ENCODE measurements around the gene NAXD.
"Not testable (repeated sequence)": the region's sequence is repeated elsewhere in the genome, so short reads cannot be mapped to it uniquely, and the experiment has no call there.

The NAXD gene

DNA sequence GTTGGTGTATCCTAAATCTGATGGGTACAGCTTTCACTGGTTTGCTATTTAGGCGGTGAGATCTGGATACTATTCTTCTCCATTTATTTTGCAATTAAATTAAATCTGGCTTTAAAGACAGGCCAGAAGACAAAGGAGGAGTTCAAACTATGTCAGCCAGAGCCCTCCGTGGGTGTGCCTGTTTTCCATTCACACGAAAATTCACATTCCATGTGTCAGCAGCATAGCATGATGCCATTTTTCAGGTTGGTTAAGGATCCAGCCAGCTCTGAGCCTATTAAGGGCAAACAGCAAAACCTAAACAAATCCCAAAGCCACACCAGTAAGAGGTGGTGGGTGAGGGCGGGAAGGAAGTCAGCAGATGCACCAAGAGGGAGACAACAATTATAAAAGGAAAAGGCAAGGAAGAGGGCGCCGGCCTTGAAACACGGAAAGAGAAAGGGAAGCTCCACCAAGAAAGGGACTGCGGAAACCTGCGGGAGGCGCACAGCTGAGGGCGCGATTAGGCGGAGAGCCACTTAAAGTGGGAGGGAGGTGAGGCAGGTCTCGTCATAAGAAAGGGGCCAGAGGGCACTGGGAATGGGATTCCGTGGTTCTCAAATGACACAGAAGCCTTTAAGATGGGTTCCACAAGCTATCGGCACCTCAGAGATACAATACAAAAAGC, 47.6 kb downstream of the NAXD start:
- DNase-seq (ENCODE audit: low read depth, low spot score), result no peak

DNA sequence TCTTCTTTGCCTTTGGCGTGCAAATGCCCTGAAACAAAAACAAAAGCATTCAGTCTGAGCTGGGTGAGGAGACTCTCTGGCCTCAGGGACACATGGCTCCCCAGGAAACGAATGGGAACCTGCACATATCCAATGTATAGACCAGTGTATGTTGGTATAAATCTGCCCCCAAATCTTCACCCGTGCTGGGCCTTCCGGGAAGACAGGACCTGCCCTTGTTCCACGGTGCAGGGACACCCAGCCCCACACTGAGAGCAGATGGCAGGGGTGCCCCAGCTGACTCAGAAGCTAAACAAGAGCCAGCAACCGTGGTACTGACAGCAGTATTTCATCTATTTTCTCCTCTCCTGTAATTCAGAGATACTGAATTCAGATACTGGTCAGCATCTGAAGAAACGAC, 48.1 kb downstream of the NAXD start:
- DNase-seq (ENCODE audit: low read depth, low spot score), result no peak

DNA sequence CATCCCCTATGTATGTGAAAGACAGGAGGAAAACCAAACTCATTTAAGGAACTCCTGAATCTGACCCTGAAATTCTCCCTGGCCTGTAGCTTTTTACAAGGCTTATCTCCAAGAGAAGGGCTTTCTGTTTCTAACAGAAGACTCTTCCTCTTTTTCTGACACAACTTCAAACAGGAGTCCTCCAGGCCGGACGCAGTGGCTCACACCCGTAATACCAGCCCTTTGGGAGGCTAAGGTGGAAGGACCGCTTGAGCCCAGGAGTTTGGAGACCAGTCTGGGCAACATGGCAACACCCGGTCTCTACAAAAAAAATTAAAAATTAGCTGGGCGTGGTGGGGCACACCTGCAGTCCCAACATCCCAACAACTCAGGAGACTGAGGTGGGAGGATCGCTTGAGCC, 48.7 kb downstream of the NAXD start:
- DNase-seq (ENCODE audit: low read depth, low spot score), result no peak

DNA sequence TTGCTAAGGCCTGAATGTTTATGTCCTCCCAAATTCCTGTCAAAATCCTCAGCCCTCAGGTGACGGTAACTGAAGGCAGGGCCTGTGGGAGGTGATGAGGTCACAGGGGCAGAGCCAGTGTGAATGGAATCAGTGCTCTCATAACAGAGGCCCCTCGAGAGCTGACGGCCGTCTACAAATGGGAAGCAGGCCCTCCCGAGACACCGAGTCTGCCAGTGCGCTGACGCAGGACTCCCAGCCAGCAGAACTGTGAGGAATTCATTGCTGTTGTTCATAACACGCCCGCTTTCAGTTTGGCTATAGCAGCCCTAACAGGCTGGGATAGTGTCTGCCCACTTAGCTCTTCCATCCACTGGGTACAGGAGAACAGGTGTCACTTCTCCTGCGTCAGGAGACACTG, 49.3 kb downstream of the NAXD start:
- no peak for DNase-seq (ENCODE audit: low read depth, low spot score)

DNA sequence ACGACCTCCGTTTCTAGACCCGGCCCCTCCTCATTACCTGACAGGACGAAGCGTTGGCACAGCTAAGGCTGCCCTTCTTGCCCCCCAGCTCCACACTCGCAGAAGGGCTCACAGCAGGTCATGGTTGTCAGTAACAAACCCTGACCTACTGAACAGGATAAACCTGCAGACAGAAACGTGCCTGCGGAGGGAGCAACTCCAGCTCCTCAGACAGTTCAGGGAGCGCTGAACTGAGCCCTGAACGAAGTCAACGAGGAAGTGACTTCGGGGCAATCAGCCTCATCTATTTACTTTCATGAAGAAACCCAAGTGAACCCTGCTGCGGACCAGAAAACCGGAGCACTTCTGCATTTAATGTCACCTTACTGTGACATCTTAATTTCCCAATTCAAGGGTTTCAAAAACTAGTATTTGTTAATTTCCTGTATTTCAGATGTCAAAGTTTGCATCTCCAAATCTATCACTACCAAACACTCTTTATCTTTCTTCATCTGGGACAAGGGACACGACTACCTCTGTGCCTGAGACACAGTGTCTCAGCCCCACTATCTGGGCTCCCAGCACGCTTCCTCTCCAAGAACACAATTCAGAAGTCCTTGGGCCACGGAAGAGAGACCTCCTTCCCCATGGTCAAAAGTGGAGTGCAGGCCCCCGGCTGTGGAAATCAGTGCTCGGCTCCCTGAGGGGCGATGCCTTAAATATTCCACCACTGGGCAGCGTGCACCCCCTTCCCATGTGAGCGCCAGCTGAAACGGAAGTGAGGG, 50.3 kb downstream of the NAXD start:
- DNase-seq (ENCODE audit: low read depth, low spot score), result no peak

DNA sequence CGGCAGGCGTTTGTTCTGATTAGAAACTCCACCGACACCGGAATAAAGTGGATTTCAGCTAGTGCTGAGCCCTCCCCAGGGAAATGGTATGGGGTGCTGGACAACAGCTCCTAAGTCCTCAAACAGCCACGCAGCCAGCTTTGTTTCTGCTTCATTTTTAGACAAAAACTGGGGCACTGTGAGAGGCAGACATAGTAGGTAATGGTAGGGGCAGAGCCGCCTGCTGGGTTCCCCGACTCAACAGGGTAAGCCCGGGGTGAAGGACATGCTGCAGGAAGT, 50.8 kb downstream of the NAXD start:
- DNase-seq (ENCODE audit: low read depth, low spot score), result no peak

DNA sequence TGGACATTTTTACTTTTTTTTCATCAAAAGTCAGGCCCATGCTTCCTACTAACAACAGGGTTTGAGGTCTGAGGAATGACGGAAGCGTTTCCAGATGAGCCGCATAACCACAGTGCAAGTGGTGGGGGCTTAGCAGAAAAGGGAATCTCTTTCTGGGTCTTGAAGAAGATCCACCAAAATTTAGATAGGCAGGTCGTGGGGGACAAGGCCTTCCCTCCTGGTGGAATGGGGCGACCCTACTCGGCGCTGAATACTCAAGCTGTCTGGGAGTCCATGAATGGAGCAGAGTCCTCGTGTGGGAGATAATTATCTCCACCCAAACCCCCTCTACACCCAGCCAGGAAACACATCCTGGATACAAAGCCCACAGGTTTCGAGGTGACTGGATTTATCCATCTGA, 53.7 kb downstream of the NAXD start:
- no peak for DNase-seq (ENCODE audit: low read depth, low spot score)

DNA sequence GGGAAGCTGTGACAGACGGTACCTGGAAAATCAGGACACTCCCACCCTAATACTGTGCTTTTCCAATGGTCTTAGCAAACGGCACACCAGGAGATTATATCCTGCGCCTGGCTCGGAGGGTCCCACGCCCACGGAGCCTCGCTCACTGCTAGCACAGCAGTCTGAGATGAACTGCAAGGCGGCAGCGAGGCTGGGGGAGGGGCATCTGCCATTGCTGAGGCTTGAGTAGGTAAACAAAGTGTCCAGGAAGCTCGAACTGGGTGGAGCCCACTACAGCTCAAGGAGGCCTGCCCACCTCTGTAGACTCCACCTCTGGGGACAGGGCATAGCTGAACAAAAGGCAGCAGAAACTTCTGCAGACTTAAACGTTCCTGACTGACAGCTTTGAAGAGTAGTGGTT, 54.5 kb downstream of the NAXD start:
- DNase-seq (ENCODE audit: low read depth, low spot score), result not testable (repeated sequence)

DNA sequence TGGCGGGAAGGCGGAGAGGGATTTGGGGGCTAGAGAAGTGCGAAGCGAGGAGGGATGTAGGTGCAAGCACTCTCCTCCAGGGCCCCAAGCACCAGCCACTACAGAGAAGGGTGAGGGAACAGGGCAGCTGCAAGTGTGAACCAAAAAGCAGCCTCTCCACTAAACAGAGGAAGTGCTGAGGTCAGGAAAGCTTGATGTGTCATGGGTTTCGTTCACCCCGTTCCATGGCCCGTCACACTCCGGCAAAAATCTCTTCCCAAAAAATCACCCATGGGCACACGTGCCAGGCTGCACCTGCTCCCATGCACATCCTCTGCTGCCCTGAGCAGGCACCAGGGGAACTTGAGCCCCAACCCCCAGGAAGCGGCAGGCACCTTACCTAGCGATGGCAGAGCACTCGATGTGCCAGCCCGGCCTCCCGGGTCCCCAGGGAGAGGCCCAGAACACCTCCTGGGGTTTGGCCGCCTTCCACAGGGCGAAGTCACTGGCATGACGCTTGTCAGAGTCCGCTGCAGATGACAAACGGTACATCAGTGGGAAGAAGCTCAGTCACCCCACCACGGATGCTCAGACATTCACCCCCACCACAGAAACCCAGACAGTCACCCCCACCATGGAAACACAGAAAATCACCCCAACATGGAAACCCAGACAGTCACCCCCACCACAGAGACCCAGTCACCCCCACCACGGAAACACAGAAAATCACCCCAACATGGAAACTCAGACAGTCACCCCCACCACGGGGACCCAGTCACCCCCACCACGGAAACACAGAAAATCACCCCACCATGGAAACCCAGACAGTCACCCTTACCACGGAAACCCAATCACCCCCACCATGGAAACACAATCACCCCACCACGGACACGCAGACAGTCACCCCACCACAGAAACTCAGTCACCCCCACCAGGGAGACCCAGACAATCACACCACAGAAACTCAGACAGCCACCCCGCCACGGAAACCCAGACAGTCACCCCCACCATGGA, 61.5 kb downstream of the NAXD start:
- DNase-seq (ENCODE audit: low read depth, low spot score), result peak; percentile 12

DNA sequence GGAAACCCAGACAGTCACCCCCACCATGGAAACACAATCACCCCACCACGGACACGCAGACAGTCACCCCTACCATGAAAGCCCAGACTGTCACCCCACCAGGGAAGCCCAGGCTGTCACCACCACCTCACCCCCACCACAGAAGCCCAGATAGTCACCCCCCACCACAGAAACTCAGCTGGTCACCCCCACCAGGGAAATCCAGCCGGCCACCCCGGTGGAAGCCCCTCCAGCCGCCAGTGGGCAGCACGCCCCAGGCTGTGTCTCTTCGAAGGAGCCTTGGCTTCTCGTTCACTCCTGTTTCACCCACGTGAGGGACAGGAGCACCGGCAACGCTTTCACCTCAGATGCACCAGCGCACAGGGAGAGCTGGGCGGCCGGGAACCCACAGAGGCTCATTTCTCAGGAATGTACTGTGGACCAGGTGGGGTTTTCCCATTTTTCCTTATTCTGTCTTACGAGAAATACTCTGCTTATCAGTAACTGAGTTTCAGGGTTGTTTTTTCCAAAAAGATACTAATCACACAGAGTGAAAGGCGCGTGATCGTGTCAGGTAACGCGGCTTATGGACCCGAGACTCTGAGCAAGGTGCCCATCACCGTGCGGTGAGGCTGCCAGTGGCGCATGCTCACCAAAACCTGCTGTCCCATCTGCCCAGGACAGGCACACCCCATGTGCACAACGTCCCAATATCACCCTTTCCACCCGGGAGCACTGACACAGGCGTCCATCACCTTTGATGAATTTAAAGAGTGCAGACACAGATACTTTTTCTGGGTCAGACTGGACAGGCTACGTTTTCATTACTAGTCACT, 62.6 kb downstream of the NAXD start:
- peak; percentile 78 for DNase-seq (ENCODE audit: low read depth, low spot score)

DNA sequence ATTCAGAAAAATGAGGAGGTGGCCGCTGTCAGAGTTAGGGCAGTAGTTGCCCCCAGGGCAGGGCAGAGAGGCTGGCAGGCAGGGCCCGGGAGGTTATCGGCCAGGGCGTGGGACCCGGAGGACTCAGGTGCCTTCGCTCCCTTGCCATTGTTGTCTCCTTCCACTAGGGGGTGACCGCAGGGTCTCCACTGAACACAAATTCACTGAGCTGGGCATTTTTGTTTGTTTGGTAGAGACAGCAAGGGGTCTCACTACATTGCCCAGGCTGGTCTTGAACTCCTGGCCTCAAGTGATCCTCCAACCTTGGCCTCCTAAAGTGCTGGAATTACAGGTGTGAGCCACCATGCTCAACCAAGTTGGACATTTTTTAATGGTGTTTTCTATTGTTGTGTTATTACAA, 65.5 kb downstream of the NAXD start:
- peak; percentile 28 for DNase-seq (ENCODE audit: low read depth, low spot score)

DNA sequence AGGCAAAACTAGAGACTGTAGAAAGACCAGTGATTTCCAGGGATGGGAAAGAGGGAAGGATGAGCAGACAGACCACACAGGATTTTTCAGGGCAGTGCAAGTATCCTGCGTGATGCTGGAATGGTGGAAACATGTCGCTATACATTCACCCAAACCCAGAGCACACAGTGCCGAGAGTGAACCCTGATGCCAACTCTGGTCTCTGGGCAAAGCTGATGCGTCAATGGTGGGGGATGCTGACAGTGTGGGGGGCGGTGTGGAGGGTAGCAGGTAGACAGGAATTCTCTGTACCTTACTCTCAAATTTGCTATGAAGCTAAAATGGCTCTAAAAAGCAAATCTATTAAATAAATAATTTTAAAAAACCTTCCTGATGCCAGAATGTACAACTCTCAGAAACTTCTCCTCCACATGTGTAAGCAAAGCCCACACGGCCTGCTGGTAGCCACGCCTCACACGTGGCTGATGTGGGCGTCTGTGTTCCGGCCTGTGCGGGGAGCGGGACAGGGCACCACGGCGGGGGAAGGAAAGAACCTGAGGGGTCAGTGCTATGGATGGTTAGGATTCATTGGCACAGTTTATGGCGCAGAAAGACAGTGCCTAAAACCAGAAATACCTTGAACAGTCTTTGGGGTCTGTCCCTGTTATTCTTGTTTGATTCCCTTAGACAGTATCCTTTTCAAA, 66.7 kb downstream of the NAXD start:
- no peak for DNase-seq (ENCODE audit: low read depth, low spot score)

DNA sequence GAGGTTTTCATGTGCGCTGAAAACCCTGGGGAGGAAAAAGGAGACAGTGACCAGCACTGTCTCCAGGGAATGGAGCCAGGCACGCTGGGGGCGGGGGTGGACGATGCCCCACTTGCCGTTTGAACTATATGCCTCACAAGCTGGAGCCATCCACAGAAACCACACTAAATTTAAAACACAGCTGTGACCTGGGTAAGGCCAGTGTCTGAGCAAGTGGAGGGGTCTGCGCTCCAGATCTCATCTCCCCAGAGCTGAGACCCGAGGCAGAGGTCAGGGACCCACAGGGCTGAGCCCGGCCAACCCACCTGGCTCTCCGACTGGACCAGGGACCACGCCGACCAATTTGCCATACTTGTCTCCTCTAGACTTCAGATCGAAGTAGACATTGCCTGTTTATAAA, 67.4 kb downstream of the NAXD start:
- no peak for DNase-seq (ENCODE audit: low read depth, low spot score)

DNA sequence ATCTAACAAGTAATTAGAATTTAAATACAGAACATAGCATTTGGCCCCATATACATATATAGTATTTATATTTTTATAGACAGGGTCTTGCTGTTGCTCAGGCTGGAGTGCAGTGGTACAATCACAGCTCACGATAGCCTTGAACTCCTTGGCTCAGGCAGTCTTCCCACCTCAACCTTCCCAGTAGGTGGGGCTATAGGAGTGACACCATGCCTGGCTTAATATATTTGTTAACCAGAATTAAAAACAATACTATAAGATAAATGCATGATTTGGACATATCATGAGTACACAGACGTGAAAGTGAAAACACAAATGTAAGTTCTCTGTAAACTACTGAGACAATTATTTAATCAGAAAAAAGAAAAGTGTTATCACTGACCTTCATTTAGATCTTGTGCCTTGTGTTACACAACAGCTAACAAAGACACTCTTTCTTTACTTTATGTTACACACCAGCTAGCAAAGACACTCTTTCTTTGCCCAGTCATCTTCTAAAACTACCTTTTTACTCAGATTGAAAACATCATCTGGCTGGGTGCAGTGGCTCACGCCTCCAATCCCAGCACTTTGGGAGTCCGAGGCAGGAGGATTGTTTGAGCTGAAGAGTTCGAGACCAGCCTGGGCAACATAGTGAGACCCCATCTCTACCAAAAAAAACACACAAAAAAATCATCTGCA, 68.0 kb downstream of the NAXD start:
- peak; percentile 47 for DNase-seq (ENCODE audit: low read depth, low spot score)

DNA sequence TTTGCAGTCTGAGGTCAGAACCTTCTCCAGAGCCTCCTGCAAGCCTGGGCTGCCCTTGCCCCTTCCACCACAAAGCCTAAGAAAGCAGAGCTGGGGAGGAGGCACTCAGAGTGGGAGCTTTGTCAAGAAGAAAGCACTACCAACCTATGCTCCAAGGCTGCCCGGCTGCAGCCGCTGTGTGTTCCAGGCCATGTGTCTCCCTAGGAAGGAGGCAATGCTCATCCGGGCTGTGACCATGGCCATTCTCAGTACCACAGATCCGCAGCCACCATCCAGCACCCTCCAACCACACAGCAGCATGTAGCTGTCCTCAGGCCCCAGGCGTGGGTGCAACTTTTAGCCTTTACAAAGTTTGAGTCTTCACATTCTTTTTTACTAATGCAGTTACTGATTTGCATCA, 68.6 kb downstream of the NAXD start:
- DNase-seq (ENCODE audit: low read depth, low spot score), result no peak

DNA sequence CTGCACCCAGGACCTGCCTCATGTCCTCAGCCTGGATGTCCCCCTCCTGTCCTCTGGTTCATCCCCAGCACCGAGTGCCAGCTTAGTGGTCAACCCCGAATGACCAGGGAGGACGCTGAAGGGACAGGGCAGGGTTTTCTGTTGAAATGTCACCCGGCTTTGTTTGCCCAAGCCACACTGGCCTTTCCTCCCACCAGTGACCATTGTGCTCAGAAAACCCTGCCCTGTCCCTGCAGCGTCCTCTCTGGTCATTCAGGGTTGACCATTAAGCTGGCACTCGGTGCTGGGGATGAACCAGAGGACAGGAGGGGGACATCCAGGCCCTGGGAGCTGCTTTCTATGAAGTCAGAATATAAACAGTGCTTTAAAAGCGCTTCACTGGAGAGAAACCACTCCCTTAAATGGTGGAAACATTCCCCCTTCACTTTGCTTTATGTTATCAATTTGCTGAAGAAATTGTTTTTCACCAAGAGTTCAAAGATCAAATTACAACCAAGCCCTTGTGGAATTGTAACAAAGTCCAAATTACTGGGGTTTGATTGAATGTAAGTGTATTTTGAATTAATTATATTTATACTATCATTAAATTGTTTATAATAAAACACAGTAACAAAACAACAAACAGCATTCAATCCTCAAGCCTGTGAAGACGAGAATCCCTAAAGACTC, 69.2 kb downstream of the NAXD start:
- DNase-seq (ENCODE audit: low read depth, low spot score), result no peak

DNA sequence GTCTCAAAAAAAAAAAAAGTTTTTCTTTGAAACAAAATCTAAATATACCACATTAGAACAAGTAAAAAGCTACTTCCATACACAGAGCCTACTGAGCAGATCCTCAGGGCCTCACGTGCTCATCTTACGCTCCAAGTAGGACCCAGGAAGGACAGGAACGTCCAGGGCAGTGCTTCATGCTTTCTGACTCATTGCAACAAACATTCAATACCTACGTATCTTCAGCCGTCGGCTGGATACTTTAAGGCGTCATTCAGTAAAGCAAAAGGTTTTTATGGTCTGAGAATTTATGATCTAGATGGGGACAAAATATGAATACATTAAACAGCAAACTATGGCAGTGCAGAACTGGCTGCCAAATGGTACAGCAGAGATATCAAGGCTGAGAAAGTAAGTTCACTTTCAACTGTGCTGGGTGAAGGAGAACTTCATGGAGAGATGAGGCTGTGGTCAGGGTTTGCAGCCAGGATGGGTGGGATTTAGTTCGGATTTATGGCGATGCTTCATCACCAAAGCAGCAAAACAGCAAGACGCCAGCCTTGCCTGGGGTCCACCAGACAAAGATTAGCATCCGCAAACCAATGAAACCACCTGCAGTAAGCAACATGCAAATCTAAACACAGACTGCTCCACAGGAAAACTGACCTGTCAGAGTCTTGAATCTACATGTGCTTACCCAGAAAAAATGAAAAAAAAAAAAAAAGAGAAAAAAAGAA, 70.1 kb downstream of the NAXD start:
- DNase-seq (ENCODE audit: low read depth, low spot score), result no peak

DNA sequence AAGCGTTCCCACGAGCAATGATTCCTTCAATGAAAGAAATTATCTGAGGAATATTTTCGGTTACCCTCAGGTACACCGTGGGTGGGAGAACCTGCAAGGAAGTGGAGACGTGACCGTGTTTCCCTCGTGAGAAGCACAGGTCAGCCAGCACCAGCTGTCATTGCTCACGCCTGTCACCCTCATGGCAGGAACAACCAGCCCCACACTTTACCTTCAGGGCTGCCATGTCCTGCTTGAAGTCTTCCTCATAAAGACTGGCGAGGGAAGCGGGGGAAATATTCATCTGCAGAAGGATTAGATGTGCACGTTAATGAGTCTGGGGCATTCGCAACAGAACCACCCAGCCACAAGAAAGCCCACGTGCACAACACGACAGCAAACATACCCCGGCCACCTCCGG, 72.4 kb downstream of the NAXD start:
- DNase-seq (ENCODE audit: low read depth, low spot score), result no peak

DNA sequence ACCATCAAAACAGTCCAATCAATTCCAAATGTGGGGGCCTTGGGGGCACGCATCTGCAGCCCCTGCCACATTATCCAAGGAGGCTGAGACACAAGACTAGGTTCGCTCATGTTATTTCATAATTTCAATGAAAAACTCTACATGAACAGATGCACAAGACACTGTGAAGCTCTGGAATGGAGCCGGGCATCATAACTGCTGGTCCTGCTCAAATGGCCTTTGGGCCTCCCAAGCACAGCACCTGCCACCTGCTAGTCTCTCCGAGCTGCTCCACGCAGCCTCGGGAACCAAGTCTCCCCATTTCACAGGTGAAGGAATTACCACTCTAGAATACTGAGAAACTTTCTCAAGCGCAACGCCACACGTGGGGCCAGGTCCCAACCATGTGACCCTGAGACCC, 73.7 kb downstream of the NAXD start:
- no peak for DNase-seq (ENCODE audit: low read depth, low spot score)
